Thyroid gland (tissue), 4 donors: ENCODE results near the gene CAPN10.

Experiments used
- CTCF ChIP-seq, 6 experiments: fragments of 200-600 bp in 3 of 6; fragments of 450-650 bp in 3 of 6; sonication (generic) in 3 of 6; IDR thresholded peaks; one replicate each; pipeline ENCODE4 v1.5.1; 2016 to 2019; ENCODE audit warnings: antibody characterized with exemption in 6 of 6, mild to moderate bottlenecking in 2 of 6, inconsistent platforms in 1 of 6, moderate library complexity in 1 of 6
- POLR2A ChIP-seq, 2 donors: fragments of 450-650 bp; IDR thresholded peaks; one replicate each; pipeline ENCODE4 v1.6.1; 2017; ENCODE audit warnings: antibody characterized with exemption in 2 of 2, mild to moderate bottlenecking in 2 of 2, moderate library complexity in 1 of 2

GRCh38 chr2:240573071-240573515 lies 13.4 kb upstream of the CAPN10 start:
- TF ChIP-seq POLR2A (IDR thresholded peaks at IDR 0.05) (no peak), CTCF (IDR thresholded peaks at IDR 0.05) (no peak)
